Anterior cingulate cortex (tissue), 58 donors: ENCODE data around the gene MYO1D.

Experiments used
- DNase-seq, 58 donors: peaks; one replicate each; lab custom pipeline; 2025; lab: John Stamatoyannopoulos, UW

Gene MYO1D

DNA sequence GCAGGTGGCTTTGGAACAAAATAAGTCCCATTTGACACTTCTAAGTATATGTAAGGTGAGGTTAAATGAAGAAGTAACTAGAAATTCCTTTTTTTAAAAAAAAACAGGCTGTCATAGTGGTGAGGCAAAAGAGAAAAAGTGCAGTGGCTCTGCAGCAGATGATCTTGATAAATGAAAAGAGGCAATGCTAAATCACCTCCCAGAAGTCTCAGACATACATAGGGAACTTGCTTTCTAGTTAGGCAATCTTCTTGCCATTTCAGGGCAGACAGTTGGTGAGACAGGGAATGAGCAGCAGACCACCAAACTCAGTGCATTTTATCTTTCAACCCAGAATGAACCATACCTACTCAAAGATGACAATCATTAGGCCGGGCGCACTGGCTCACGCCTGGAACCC is 90.8 kb downstream of the MYO1D start:
- no peak for DNase-seq

DNA sequence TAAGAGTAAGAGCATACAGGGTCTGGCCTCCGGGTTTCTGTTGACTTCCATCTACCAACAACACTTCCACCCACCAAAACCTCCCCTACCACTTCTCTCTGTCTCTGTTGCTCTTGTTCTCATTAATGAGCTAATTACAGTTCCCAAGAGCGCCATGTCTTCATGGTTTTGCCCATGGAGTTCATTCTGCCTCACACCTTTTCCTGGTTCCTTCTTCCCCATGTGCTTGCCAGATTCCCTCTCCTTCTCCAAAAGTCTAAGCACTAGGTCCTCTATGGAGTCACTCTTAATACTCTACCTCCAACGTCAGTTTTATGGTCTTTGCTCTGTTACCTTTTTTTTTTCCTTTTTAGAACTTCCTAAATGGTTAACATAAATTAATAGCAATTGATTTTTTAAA is 92.8 kb downstream of the MYO1D start:
- no peak for DNase-seq

DNA sequence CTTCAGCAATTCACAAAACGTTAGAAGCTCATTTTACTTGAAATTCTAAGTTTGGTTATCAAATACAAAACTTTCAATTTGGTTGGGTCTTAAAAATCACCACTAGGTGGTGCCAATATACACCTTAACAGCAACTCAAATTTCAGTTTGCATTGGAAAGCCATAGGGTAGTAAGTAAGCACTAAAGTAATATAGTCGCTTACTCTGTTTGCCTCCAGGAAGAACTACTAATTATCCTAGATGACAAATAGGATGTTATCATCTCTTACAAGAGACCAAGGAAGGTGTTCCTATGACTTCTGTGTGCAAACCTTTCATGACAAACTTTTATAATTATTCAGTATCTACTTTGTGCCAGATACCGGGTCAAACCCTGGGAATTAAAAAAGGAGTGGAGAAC is 93.3 kb downstream of the MYO1D start:
- DNase-seq, result peak in 2 of 58 donors; percentile 6 to 32

DNA sequence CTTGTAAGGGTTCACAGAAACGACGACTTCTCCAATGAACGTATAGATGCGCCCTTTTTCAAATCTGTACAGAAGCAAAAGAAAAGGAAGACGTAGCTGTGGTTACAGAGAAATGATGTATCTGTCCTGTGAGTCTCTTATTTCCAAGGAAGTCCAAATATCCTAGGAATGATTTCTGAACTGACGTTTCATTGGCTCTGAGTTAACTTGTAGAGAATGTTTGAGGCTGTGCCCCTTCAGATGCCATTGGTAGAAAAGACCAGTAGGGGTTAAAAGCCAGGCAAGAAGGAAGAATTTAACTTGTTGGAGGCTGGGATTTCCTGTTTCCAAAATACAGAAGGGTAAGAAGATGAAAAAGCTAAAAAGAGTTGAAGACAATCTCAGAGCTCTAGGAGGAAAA is 96.2 kb downstream of the MYO1D start:
- no peak for DNase-seq

DNA sequence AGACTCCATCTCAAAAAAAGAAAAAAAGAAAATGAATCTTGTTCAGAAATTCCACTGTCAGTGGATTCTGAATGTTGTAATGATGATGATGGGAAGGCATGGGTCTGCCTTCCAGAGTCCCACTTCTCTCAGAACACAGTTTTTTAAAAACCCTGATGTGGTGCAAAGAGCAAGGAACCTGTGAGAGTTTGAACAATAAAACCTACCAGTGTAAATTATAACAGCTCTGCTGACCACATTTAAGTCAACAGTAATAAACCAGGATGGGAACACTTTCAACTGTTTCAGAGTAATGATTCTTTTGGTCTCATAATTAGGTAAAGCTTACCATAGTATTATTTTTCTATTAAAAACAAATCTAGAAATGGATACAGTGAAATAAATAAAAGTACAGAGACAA is 99.0 kb downstream of the MYO1D start:
- no peak for DNase-seq

DNA sequence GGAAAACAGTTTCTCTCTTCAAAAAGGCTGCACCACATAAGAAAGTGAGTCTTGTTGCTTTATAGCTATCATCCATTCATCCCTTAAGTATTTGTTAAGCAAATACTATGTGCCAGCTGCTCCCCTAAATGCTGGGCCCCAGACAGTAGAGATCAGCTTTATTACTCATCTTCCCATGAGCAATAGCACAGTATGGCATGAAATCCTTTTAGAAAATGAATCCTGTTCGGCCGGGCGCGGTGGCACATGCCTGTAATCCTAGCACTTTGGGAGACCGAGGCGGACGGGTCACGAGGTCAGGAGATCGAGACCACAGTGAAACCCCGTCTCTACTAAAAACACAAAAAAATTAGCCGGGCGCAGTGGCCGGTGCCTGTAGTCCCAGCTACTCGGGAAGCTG is 99.5 kb downstream of the MYO1D start:
- no peak for DNase-seq

DNA sequence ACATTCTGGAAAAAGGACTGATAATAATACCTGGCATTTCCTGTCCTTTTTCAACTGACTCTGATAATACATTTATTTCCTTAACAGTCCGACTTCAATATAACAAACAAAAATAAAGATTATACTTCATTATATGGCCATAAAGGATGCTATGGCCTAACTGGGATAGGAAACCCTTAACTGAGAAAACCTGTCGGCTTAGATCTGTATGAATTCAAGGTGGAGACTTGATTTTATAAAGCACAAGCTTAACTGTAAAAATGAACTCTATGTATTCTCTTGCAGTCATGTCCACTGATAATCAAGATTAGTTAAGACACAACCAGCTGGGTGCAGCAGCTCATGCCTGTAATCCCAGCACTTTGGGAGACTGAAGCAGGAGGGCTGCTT is 102.2 kb downstream of the MYO1D start:
- DNase-seq, result no peak

DNA sequence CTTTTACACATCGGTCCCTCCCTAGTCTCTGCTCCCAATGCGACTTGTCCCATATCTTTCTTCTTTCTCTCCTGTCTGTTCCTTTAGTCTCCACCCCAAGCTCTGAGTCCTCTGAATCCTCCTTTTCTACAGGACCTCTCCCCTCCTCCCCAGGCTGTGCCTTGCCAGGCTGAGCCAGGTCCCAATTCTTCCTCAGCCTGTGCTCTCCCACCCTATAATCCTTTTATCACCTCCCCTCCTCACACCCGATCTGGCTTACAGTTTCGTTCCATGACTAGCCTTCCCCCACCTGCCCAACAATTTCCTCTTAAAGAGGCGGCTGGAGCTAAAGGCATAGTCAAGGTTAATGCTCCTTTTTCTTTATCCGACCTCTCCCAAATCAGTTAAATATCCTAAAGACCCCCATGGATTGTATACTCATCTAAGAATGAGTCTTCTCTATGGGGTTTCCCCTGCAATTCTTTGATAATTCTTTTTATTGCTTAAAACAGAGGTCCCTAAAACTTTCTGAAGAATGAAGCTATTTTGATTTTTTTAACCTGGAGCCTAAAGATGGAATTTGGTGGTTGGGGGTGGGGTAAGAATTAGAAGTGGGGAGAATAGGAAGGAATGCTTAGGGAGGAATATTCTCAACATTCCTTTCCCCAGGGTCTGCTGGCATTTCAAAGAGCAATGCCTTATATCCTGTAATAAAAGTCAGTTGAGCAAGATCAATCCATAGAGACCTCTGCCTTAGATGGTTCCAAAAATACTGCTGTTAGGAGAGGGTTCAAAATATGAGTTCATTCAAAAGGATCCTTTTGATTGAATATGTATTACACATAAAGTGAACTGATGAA is 102.8 kb downstream of the MYO1D start:
- DNase-seq, result no peak

DNA sequence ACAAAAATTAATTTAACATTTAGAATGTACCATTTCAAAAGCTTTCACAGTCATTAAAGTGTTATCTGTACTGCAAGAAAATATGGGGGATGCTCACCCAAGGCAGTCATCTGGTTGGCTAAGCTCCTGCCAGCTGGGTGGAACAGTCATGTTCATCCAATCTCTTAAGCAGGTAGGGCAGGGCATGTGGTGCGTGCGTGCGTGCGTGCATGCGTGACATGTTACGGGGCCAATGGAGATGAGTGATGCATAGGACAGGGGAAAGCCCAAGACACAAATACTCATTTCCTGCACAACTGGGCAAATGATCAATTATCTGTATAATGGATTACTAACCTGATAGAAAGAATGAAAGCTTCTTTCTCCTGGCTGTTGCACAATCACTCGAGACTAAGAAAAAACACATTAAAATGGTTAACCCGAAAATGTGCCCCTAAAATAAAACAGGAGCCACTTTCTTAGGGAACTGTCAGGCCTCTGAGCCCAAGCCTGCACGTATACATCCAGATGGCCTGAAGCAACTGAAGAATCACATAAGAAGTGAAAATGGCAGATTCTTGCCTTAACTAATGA is 104.4 kb downstream of the MYO1D start:
- no peak for DNase-seq

DNA sequence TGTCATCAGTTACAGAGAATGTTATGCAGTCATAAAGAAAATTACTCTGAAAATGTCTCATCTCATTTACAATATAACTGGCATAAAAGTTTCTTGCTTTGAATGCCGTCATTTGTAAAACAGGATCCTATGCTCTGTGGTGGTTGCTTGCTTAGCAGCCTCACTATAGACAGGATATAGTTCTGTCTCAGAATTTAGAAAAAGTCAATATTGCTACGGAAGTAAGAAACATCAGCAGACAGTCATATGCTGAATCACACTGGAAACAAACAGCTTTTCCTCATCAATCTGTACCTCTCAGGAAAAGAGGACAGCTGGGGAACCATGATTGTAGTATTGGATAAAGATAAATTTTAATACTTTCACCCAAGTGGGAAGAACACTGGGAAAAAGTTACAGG is 105.5 kb downstream of the MYO1D start:
- no peak for DNase-seq

DNA sequence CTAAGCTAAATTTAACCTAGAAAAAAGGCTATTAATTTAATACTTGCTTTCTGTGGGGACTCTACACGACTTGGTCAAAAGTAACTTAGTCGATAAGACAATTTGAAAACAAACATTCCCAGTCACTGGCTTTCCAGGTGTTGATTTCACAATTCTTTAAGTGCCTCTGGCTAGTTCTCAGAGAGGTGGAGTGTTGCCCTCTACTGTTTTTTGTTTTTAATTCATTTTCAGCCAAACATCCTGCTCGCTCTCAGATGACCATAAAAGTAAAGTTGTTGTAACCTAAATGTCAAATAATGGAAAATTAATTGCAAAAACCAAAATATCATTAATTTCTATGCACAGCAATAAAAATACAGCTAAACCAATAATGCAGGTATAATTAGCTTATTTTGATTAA is 107.1 kb downstream of the MYO1D start:
- no peak for DNase-seq

DNA sequence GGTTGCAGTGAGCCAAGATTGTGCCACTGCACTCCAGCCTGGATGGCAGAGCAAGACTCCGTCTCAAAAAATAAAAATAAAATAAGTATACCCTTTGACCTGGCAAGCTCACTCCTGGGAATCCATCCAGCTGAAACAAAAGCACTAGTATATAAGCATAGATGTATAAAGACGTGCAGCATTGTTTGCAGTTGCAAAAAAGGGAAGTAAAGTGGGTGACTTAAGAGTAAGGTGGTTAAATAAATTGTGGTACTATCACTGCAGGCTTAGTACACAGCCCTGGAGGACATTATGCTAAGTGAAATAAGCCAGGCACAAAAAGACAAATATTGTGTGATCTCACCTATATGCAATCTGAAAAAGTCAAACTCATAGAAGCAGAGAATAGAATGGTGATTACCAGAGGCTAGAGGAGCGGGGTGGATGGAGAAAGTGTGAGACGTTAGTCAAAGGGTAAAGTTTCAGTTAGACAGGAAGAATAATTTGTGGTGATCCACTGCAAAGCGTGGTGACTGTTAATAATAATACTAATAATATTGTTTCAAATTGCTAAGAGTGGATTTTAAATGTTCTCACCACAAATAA is 113.0 kb downstream of the MYO1D start:
- no peak for DNase-seq

DNA sequence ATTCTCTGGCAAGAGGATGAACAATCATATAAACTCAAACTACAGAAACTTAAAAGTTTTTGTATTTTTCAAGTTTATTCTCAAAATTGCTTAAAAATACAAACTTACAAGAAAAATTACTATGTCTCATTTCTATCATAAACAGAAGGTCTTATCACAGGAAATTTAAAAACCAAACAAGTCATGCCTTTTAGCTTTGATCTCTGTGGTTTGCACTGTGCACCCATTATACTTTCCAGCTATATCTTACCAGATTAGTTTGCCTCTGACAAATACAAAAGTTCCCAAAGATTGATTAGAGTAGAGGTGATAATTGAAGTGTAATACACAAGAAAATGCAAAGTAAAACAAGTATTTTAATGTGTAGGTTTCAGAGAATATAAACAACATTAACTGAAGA is 117.4 kb downstream of the MYO1D start:
- DNase-seq, result no peak

DNA sequence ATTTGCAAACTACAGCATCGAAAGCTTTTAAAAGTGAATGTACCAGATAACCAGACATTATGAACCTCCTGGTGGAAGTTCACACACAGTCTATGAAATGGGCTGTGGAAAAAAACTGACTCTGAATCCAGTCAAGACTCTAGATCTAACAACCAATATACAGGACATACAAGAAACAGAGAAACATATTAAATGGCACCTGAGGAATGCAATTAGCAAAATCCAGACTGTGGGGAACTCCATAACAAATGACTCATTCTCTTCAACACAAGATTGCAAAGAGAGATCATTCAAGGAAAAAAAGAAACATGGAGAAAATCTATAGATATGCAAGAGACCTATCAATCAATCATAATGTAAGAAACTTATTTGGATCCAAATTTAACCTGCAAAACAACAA is 119.0 kb downstream of the MYO1D start:
- no peak for DNase-seq

DNA sequence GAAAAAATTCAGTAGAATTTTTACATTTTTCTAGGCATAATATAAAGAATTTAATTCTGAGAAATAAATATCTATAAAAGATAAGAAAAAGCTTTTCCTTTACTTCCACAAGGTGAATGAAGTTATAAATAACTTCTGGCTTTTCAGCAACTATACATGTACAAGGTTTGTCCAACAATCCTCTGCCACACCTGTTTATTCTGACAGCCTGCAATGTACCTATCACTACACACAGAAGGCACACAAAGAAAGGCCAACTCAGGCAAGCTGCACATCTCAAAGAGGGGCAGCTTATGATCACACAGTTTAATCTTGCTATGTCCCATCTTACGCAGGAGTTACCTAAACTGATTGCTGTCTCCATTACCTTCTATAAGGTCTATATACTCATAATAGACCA is 120.2 kb downstream of the MYO1D start:
- DNase-seq, result no peak

DNA sequence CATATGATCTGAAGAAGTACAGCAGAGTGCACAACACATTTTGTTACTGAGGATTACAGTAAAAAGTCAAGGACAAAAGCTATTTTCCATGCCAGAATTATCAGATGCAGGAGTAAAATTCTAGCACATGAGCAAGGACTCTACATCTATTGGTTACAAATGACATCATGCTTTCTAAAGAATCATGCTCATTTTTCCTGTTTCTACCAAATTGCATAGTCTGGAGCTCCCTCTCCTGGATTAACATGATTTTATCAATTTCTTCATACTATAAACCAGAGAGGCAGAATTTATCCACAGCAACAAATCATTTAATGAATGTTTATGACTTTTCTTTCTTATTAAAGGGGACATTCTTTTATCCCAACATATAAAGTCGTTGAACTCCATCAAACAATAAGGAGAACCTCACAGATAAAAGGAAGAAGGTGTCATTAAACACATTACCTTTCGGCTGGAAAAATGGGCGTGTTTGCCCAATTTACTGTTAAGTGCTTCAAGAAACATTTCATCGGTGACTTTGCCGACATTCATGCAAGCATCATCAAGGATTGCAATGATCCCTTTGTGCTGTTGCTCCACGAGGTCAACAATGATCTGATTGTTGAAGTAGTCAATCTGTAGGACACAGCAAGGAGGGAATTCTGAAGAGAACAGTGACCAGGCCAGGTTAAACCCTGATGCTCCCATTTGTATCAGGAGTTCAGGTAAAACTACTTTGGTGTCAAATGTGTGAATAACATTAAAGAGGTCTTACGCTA is 121.7 kb downstream of the MYO1D start:
- DNase-seq, result peak in 13 of 58 donors; percentile 8 to 62 (median 31)

DNA sequence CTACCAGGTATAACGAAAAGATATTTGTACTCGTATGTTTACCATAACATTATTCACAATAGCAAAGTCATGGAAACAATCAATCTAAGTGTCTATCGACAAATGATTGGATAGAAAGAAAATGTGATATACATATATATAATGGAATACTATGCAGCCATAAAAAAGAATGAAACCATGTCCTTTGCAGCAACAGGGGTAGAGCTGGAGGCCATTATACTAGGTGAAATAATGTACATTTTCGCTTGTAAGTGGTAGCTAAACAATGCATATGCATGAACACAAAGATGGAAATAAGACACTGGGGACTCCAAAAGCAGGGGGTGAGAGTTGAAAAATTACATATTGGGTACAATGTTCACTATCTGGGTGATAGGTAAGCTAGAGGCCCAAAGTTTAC is 124.0 kb downstream of the MYO1D start:
- no peak for DNase-seq

DNA sequence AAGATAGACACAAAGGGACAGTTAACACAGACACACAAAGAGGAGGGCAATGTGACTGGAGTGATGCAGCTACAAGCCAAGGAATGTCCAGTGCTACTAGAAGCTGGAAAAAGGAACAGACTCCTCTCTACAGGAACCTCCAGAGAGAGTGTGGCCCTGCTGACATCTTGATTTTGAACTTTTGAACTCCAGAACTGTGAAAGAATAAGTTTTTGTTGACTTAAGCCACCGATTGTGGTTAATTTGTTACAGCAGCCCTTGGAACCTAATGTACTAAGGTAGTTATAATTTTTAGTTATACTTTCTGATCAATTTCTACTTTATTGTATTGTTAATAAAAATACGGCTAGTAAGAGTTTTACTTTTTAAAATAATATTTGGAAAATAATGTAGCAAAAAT is 129.1 kb downstream of the MYO1D start:
- no peak for DNase-seq

DNA sequence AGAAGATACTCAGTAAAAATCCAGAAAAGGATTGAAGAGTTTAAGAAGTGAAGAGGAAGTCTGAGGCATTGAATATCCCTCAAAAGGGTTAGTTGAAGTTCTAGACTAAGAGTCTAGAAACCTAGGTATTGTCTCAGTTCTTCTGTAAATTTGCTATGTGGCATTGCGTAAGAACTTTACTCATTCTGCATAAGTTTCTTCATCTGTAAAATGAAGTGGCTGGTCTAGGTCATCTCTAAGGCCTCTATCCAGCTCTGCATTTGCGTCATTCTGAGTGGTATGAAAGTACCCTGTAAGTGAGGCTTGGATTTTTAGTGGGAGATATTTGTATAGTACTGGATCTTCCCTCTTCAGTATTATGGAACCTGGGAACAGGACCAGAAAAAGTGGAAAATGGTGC is 130.2 kb downstream of the MYO1D start:
- no peak for DNase-seq

DNA sequence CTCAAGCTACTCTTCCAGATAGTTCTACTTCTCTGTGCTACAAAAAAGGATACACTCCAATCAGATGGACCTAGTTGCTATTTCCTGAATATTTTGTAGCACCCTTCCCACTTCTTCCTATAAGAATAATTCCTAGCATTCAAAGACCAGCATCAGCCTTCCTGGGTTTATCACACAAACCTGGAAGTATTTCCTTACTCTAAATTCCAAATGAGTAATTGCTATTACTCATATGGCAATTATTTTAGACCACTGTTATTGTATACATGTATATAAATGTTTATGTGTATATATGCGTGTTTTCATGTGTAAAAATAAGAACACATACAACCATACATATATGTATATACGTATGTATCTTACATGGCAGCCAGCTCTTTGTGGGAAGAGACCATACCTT is 130.6 kb downstream of the MYO1D start:
- DNase-seq, result no peak
